Posterior vena cava (tissue), 2 donors: ENCODE data around the gene LOX. TPM values are rescaled to one million over a fixed set of nuclear protein-coding genes. Genes with fewer than 3 reads are reported as not detected.
"Not testable (repeated sequence)": the region's sequence is repeated elsewhere in the genome, so short reads cannot be mapped to it uniquely, and the experiment has no call there.

Experiments
- DNase-seq: peaks from one replicate; pipeline ENCODE4 v3.0.0-alpha.2; 2020; ENCODE audit warnings: low spot score
- intact Hi-C, 2 donors: fragments of 100-400 bp; cut with DNase I; formaldehyde crosslinking; loops; one replicate each; pipeline versions ENCODE4 v1.14.1 to v1.14.2; 2022 to 2023
- total RNA-seq, 2 donors: library from RNA; stranded (reverse); fragmentation: NEBNext Ultra II Directional; extraction: Animal tissue kit (Norgen Biotek cat#: 25700); gene quantifications; one replicate each; pipeline ENCODE4 v1.2.1, GENCODE V29; 2021
- donor health status: DM: yes; HTN: yes; CAD: no.
- donor health status: DM: yes; HTN: yes; CAD: no.

The LOX gene
- total RNA-seq, 2 donors from 2014 or later = 58.6 to 98.8 TPM

DNA sequence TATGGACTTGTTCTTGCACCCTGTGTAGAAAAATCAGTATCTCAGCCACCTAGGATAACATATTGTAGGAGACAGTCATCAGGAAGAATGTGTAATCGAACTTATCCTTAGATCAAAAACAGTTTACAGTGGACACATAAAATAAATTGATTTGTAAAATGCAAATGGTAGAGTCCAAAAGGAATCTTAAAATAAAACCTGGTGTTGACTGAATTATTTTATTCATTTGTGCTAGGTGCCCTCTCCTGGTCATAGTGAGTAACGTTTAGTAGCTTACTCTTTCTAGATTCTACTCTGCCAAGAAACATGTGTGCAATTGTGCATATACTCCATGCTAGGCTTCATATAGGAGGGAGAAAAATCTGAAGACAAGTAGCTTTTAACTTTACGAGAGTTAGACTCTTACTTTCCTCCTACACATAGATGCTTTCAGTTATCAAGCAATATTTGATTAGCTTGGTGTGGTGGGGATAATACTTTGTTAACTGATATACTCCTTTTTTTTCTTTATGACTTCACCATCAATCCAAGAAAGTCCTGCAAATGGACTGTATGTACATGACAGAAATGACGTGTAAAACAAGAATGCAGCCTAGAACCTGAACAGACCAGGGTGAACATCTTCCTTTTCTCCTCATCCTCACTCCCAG lies 23.7 kb upstream of the LOX start:
- intact Hi-C loops = no loop called here
- DNase-seq = no peak

DNA sequence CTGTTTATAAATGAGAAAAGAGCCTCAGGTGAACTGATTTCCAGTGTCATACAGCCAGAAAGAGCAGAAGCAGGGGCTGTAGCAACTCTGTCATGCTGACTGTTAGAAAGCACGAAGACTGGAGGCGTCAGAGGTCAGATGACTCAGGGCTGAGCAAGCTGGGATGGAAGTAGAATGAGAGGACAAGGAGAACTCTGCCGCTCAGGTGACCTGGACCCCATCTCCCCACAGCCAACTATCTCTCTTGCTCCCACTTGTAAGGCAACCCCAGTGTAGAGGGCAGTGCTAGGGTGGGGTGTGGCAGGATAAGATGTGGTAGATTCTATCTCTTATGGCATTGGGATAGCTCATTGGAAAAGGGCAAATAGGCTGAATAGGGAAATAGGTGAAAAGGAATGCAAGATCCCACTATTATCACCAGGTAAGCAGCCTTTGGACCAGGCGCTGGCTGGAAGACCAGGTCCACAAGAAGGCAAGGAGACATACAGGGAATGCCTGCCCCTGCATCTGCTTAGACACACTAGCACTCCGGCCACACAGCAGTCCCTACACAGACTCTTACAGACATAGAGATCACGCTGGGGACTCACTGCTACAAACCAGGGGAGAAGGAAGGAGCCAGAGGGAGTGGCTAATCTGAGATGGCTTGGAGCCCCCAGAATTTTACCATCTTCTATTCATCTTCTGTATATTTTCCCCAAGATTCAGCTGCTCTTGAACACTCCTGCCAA lies 21.2 kb upstream of the LOX start:
- no peak for DNase-seq
- intact Hi-C loops = no loop called here

DNA sequence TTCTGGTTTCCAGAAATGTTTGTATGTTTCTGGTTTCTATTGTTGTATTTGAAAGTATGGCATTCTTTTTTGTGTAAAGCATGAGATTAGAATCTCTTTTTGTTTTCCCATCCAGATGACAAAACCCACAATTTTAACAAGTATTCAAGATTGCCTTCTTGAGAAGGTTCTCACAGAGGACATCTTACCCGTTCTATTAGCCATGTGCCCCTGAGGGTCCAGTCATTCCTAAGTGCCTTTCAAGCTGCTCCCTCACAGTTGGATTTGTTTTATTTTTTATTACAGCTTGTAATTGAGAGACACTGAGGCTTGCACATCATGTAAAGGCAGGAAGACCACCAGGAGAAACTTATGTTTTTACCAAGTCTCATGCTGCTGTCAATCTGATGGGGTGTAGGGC lies 19.3 kb upstream of the LOX start:
- no peak for DNase-seq
- intact Hi-C loops = no loop called here

DNA sequence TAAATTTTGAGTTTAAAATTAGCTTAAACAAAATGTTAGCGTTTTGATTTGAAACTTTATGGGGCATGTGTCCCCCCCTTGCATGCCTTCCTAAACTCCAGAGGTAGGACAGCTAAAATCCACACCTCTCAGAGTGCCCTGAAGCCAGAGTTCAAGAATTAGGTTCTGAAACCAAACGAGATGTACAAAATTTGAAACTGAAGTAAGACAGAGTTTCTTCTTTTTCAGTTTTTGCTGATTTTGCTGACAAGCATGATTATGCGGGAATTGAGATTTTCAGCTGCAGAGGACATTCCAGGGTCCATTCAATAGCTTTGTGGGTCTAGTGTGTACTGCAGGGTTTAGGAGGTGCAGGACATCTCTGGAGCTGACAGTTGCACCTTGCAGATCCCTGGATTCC lies 17.1 kb upstream of the LOX start:
- no peak for DNase-seq
- intact Hi-C loops = no loop called here

DNA sequence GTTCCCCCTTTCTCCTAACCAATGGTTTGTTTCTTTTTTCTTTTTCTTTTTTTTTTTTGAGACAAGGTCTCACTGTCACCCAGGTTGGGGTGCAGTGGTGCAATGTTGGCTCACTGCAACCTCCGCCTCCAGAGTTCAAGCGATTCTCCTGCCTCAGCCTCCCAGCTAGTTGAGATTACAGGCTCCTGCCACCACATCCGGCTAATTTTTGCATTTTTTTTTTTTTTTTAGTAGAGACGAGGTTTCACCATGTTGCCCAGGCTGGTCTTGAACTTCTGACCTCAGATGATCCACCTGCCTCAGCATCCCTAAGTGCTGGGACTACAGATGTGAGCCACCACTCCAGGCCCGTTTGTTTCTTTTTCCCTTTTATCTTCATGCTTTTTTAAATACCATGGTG lies 16.2 kb upstream of the LOX start:
- intact Hi-C loops, DNase-seq: not testable (repeated sequence)

DNA sequence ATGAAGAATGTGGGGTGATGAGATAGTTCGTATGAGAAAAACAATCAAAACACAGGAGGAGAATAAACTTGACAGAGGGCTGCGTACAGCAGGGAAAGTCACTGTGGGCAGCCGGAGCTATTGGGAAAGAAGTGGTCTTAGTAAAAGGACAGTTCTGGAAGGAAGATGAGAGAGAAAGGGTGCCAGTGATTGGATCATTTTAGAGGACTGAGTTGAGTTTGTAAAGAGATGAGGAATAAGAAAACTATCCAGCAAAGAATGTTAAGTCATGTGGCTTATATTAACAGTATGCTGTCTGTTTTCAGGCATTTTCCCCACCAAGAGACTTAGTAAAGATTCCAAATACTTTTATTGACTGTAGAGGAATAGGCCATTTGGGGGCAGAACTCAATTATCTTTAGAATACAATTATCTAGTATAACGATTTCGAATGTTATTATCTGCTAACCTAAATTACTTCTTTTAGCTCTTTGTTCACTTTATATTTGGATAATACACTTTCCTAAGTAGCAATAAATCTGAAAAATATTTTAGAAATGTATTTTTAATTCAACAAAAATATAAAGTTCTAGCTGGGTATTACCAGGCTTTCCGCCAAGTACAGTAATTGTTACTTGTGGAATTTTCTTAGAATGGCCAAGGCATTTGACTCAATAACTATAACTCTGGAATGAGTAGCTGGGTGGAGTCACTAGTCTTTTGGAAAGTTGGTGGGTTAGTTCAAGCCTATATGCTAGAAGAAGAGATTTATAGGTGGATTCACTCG lies 15.5 kb upstream of the LOX start:
- no peak for DNase-seq
- intact Hi-C loops = no loop called here

DNA sequence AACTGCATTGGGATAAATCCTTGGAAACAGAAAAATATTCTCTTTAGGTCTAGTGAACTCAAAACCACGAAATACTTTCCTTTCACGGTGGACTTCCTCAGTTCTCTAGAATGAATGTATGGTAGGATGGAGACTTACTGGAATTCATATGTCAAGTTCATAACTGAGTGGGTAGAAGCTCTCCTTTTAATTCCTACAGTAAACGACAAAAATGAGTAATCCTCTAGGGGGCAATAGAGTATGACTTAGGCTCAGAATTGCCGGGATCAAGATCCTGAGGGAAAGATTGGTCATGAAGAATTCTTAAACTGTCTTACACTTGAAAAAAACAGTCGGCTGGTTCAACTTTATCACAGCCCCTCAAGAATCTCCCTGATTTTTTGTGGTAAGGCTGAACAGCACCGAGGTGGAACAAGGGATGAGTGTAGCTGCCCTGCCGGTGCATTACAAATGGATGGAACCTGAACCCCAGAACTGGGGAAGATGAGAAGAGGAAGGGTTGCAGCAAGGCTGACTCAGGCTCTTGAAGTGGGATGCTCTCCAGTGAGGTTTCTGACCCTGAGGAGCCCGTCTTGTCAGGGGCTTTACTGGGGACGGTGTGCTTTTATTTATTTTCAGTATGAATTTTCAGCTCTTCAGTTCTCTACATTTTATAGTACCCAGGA lies 14.0 kb upstream of the LOX start:
- DNase-seq = no peak
- intact Hi-C loops = no loop called here

DNA sequence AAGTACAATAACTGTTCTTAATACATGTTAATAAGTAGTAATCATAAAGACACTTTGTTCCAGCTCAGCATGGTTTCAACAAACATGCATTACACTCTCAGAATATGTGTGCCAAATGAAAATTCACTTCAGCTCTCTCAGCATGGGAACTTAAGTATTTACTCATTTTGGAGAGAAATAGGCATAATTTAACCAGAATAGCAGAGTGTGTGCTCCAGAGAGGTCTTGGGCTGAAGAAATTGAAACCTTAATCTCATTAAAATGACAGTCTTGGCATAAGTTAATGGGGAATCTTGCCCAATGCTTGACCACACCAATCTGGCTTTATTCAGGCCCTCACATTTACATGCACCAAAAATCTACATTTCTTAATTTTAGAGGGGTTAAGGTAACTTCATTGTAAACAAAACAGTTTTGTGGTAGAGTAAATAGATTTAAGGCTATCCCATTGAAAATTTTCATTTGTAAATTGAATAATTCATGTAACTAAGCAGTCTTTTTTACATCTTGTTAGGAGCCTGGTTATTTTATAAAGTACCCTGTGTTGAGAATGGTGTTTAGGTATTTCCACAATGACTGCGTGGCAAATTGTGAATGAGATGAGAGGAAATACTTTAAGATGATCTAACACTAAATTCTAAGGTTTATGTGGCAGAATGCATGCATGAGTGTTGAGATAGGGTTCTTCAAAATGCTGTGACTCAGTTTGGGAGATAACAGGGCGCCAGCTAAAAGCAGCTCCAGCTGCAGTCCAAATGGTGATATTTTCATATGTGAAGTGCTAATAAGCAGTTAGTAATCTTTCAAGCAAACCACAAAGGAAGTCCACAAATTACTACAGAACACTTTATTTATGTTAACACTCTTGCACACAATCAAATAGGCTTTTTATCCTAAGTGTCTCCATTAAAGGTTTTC lies 11.3 kb upstream of the LOX start:
- intact Hi-C loops = no loop called here
- DNase-seq = no peak

DNA sequence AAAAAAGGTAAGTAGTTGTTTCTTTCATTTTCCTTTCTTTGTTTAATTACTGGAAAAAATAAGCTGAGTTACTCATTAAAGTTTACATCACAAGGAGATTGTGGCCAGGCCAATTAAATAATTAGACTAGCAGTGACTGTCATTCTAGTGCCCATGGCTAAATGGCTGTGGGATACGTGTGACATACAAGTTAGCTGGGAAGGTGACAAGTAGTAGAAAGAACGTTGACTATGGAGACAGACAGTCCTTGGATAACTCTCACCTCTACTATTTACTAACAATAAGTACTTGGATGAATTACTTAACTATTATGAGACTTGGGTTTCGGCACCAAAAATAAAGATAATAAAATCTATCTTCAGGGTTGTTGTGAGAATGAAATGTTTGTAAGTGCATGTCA lies 7.0 kb upstream of the LOX start:
- intact Hi-C loops = loop anchor here in 1 of 2 donors (1.0 kb wide), 1 partner anchor 11 kb away; no protein-coding TSS in a partner anchor
- no peak for DNase-seq

DNA sequence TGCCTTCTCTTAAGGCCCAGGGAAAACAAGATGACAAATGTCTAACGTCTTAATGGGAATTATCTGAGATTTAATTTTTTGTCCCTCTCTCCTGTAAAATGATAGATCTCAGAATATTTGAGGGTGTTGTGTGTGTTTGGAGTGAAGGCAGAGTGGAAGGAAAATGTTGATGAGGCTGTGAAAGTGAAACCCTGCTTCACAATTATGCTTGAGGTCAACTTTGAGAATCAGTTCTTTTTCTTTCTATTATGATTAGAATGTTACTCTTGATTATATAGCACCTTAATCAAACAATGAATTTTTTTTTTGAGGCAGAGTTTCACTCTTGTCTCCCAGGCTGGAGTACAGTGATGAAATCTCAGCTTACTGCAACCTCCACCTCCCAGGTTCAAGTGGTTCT lies 5.5 kb upstream of the LOX start:
- DNase-seq = no peak
- intact Hi-C loops = no loop called here

DNA sequence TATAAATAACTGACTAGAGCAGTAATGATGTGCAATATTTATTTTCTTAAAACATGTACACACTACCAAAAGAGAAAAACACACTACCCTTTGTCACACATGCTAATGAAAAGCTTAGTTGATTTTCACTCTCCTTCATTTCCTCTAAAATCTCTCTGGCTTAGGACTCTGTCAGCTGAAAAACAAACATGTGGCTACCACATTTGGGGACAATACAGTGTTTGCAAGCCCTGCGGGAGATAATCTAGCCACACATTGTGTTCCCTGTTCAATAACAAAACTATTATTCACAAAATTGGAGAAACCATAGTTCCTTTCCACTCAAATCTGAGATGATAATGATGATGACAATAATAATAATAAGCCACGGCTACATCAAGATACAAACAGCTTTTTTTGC lies 3.5 kb upstream of the LOX start:
- no peak for DNase-seq
- intact Hi-C loops = no loop called here

DNA sequence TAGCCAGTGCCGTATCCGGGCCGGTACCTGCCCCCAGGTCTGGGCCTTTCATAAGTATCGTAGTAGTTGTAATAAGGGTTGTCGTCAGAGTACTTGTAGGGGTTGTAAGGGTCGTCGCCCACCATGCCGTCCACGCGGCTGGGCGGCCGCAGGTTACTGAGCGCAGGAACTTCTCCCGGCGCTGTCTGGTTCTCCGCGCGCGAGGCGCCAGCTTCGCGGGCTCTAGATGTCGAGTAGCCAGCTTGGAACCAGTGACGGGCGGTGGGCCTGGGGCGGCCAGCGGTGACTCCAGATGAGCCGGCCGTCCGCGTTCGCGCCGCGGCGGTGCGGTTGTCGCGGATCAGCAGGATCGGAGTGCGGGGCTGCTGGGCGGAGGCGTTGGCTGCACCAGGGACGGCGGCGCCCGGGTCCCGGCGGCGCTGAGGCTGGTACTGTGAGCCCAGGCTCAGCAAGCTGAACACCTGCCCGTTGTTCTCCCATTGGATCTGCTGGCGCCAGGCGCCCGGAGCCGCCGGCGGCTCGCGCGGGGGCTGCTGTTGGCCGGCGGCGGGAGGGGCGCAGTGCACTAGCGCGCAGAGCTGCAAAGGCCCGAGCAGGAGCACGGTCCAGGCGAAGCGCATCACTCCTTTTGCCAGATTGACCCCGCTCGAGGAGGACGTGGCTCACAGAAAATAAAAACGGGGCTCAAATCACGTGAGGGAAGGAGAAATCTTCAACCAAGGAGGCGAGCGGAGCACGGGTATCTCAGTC lies 518 bp downstream of the LOX start:
- DNase-seq = peak; percentile 85
- intact Hi-C loops = loop anchor here (5.0 to 10.0 kb wide), 2 partner anchors 80 to 113 kb away; partner anchors contain the start of gene SRFBP1 (in 1 of the 2)

DNA sequence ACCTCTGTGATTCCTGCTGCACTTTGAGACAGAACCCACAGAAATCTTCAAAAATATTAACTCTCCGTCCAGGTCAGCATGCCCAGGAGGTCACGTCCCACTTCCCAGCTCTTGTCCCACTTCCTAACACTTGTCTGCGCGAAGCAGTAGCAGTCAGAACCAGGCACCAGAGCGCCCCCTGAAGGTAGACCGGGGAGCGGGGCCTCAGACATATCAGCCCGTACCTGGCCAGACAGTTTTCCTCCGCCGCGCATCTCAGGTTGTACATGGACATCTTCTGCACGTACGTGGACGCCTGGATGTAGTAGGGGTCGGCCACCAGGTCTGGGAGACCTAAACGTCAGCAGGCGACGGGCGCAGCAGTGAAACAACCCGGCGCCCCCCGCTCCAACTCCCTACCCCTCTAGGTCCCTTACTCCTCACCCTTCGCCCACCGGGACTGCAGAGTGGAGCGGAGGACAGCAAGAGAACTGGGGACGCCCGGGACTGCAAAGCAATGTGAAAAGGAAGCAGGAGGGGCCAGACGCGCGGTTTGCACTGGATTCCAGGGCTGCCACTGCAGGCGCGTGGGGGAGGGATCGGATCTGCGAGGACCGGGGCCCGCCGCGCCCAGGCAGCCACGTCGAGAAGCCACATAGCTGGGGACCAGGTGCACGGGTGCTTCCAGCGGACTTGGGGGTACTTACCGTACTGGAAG lies 1.2 kb downstream of the LOX start:
- DNase-seq = peak; percentile 94
- intact Hi-C loops = loop anchor here (5.0 to 10.0 kb wide), 2 partner anchors 80 to 112 kb away; partner anchors contain the start of gene SRFBP1 (in 1 of the 2)

DNA sequence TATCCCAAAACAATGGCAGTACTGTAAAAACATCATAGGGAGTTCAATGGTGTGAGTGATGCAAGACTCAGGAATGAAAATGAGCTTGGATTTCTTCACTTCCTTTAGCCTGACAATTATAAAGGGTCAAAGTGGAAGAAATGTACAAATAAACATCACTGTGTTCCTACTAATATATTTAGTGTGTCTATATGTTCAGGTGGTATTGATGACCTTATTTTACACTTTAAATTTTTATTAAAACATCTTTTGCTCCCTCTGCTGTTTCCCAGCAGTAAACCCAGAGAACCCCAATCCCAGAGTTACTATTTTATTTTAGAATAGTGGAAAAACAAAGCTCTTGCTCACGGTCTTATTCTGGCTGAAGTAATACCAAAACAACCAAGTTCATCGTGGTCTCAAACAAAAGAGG lies 2.0 kb downstream of the LOX start:
- intact Hi-C loops = loop anchor here (5.0 to 10.0 kb wide), 2 partner anchors 81 to 111 kb away; partner anchors contain the start of gene SRFBP1 (in 1 of the 2)
- DNase-seq = no peak

DNA sequence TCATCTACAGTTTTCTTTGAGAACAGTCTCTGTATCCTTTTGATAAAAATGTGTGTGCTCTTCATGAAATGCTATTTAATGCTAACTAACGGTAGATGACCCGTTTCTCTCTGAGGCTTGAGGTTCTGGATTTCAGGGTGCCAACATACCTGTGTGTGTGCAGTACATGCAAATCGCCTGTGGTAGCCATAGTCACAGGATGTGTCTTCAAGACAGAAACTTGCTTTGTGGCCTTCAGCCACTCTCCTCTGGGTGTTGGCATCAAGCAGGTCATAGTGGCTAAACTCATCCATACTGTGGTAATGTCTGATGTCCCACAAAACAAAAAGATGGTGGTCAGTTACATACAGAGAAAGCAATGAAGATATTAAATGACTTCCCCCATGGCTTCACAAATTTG lies 4.2 kb downstream of the LOX start:
- intact Hi-C loops = loop anchor here in 1 of 2 donors (10.0 kb wide), 1 partner anchor 109 kb away; the partner anchor contains the start of gene SRFBP1
- DNase-seq = no peak

DNA sequence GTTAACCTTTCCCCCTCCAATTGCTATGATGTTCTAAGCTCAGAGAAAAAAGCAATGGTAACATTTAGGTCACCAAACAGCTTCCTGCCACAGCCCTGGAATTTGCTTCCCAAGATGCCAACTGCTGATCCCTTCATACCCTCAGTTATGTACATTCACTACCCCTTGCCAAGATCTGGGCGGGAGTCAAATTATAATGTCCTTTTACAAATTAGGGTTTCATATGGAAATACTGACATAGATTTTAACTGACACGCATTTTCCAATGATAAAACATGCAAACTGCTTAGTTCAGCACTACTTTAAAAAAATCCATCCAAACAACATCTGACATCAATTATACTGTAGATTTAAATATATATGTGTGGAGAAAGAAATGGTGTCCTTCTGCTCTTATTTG lies 5.0 kb downstream of the LOX start:
- no peak for DNase-seq
- intact Hi-C loops = loop anchor here in 1 of 2 donors (10.0 kb wide), 1 partner anchor 108 kb away; the partner anchor contains the start of gene SRFBP1

DNA sequence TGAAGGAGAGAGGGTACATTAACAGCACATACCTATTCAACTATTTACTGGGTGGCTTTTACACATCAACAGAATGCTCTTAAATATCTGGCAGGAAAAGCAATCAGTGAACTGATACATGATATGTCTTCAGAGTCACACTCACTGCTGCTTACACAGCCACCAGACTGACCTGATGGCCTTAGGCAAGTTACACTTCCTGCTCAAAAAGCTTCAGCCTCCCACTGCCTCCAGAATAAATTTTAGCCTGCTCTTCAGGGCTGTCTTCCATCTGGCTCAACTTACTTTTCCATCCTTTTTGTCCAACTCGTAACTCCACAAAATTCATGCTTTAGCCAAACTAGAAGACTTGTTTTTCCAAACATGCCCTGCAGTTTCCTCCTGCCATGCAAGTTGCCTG lies 10.7 kb downstream of the LOX start:
- intact Hi-C loops = no loop called here
- no peak for DNase-seq
